Measurements from ENCODE around the gene CTIF.
A peak's percentile ranks its signal among the peaks of the same experiment; 100 is the strongest.

CTIF gene

GRCh38 chr18:48638896-48639771, 100.3 kb downstream of the CTIF start:
- TF ChIP-seq CTCF (IDR thresholded peaks at IDR 0.05) = no peak

GRCh38 chr18:48639772-48640432, 101.1 kb downstream of the CTIF start:
- peak; percentile 32; the same call in 1 of the 2 replicates for TF ChIP-seq CTCF (IDR thresholded peaks at IDR 0.05)

- TF ChIP-seq CTCF (IDR thresholded peaks at IDR 0.05) = no peak
These were observed 101.9 kb downstream of the CTIF start for GRCh38 chr18:48640566-48641270.

GRCh38 chr18:48641981-48642380, 103.2 kb downstream of the CTIF start:
- TF ChIP-seq CTCF (IDR thresholded peaks at IDR 0.05) = no peak

- TF ChIP-seq CTCF (IDR thresholded peaks at IDR 0.05) = no peak
These were observed 103.7 kb downstream of the CTIF start for GRCh38 chr18:48642503-48642902.

GRCh38 chr18:48643262-48643661, 104.4 kb downstream of the CTIF start:
- no peak for TF ChIP-seq CTCF (IDR thresholded peaks at IDR 0.05)

GRCh38 chr18:48644029-48644428, 105.2 kb downstream of the CTIF start:
- TF ChIP-seq CTCF (IDR thresholded peaks at IDR 0.05) = no peak

Measured in LNCAP (cell line).